ENCODE measurements around the gene LRRTM4.

LRRTM4 gene

GRCh38 chr2:76985387-76986136, 536.6 kb downstream of the LRRTM4 start:
- peak; percentile 18 for DNase-seq (ENCODE audit: low read depth)

GRCh38 chr2:76984359-76984758, 537.8 kb downstream of the LRRTM4 start:
- DNase-seq (ENCODE audit: low read depth), result peak; percentile 29

GRCh38 chr2:76980067-76980787, 541.9 kb downstream of the LRRTM4 start:
- DNase-seq (ENCODE audit: low read depth), result no peak

GRCh38 chr2:76977846-76978727, 544.1 kb downstream of the LRRTM4 start:
- peak; percentile 68 for DNase-seq (ENCODE audit: low read depth)

- no peak for DNase-seq (ENCODE audit: low read depth)
These were observed 546.4 kb downstream of the LRRTM4 start for GRCh38 chr2:76975752-76976151.

GRCh38 chr2:76973610-76974009, 548.6 kb downstream of the LRRTM4 start:
- DNase-seq (ENCODE audit: low read depth), result no peak

- DNase-seq (ENCODE audit: low read depth), result no peak
These were observed 556.4 kb downstream of the LRRTM4 start for GRCh38 chr2:76965772-76966171.

- peak; percentile 5 for DNase-seq (ENCODE audit: low read depth)
These were observed 563.4 kb downstream of the LRRTM4 start for GRCh38 chr2:76958749-76959148.

GRCh38 chr2:76953733-76954347, 568.3 kb downstream of the LRRTM4 start:
- peak; percentile 63 for DNase-seq (ENCODE audit: low read depth)

GRCh38 chr2:76946631-76947145, 575.5 kb downstream of the LRRTM4 start:
- no peak for DNase-seq (ENCODE audit: low read depth)

GRCh38 chr2:76940559-76940958, 581.6 kb downstream of the LRRTM4 start:
- DNase-seq (ENCODE audit: low read depth), result no peak

GRCh38 chr2:76938153-76938552, 584.0 kb downstream of the LRRTM4 start:
- no peak for DNase-seq (ENCODE audit: low read depth)

- DNase-seq (ENCODE audit: low read depth), result no peak
These were observed 589.6 kb downstream of the LRRTM4 start for GRCh38 chr2:76932550-76932949.

- no peak for DNase-seq (ENCODE audit: low read depth)
These were observed 592.0 kb downstream of the LRRTM4 start for GRCh38 chr2:76930056-76930744.

- no peak for DNase-seq (ENCODE audit: low read depth)
These were observed 594.1 kb downstream of the LRRTM4 start for GRCh38 chr2:76928026-76928425.

- DNase-seq (ENCODE audit: low read depth), result no peak
These were observed 601.2 kb downstream of the LRRTM4 start for GRCh38 chr2:76921006-76921405.

GRCh38 chr2:76895469-76895868, 626.7 kb downstream of the LRRTM4 start:
- DNase-seq (ENCODE audit: low read depth), result peak; percentile 82

GRCh38 chr2:76870581-76870980, 651.6 kb downstream of the LRRTM4 start:
- DNase-seq (ENCODE audit: low read depth), result peak; percentile 92

- peak; percentile 55 for DNase-seq (ENCODE audit: low read depth)
These were observed 652.2 kb downstream of the LRRTM4 start for GRCh38 chr2:76870011-76870410.

GRCh38 chr2:76867854-76868253, 654.3 kb downstream of the LRRTM4 start:
- DNase-seq (ENCODE audit: low read depth), result peak; percentile 95

- DNase-seq (ENCODE audit: low read depth), result no peak
These were observed 655.7 kb downstream of the LRRTM4 start for GRCh38 chr2:76866464-76866863.

Data from iris pigment epithelial cell (primary cell).